RPMI8226 (cell line): Measurements from ENCODE around the gene CRAT.
A peak's percentile ranks its signal among the peaks of the same experiment; 100 is the strongest.

Experiments used
- DNase-seq: peaks from one replicate; pipeline ENCODE4 v3.0.0-alpha.2; 2015

CRAT gene

GRCh38 chr9:129108805-129109536, 1.6 kb downstream of the CRAT start:
- no peak for DNase-seq

DNA sequence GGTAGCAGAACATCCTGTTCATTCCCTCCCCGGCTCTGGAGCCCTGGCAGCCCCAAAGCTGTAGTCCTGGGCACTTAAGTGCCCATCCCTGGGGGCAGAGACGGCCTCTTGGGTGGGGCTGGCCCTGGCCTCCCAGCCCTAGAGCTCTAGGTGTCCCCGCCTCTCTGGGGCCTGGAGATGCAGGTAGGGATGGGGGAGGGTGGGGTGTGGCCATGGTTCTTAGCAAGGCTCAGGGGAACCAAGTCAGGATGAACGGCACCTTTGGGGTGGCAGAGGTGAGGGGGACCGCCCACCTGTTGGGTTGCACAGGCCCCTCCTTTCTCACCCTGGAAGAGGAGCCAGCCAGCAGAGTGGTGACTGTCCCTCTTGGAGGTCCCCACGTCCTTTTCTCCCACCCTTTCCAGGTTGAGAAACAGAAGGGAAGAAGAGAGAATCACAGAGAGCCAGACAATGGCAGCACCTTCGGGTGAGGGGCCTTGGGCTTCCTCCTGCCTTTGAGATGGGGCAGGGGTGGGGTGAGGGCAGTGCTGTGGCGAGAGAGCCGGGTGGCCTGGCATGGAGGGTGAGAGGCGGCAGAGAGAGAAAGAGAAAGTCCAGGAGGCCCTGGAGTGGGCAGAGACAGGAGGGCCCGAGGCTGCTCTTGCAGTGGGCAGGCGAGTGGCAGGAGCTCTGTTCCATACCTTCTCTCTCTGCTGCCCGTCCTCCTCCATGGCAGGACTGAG, 2.3 kb downstream of the CRAT start:
- no peak for DNase-seq

- no peak for DNase-seq
Measured at GRCh38 chr9:129107651-129108050, 2.9 kb downstream of the CRAT start.

DNA sequence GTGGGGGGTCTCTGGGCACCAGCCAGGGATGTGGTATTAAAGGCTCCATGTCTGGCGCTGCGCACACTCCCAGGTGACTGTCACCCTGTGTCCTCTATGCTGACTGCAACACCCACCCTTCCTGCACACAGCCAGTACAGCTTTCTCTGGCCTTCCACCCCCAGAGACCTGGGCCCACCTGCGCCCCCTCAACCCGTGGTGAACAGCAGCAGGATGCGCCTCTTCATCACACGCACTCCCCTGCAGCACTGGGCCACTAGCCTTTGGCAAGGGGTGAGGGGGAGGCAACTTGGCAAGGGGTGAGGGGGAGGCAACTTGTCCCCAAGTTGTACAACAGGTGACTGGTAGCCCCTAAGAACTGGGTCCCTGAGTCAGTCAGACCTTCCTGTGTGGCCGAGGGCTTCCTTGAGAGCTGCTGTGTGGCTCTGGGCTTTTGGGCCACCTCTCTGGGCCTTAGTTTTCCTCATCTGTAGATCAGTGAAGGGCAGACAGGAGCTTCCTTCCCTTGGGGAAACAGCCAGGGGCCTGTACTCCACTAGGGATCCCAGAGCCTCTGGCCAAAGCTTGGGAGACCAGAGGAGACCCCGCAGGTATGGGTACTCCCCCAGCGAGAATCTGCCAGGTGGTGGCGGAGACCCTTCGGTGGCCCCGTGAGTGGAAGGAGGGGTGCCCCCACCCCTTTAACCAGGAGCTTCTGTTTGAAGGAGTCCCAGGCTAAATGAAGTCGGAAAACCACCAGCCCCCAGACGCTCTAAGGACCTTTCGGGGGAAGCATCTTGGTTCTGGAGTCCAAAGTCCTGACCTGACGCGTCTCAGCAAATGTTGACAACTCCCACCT, 4.5 kb downstream of the CRAT start:
- no peak for DNase-seq

- no peak for DNase-seq
Measured at GRCh38 chr9:129104051-129104450, 6.5 kb downstream of the CRAT start.

DNA sequence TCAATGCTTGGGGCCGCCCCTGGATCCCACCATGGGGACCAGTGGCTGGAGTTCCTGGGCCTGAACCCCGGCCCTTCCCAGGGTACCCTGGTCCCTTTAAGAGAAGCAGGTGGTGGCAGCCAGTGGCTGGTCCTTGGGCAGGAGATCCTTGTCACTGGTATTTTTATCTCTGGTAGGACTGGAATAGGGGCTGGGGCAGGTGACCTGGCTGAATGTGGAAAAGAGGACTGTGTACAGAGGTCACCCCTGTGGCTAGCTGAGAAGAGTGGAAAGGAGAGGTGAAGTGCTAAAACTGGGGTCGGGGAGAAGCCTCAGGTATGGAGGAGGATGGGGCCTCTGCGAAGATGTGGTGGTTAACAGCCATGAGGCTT, 7.0 kb downstream of the CRAT start:
- no peak for DNase-seq

DNA sequence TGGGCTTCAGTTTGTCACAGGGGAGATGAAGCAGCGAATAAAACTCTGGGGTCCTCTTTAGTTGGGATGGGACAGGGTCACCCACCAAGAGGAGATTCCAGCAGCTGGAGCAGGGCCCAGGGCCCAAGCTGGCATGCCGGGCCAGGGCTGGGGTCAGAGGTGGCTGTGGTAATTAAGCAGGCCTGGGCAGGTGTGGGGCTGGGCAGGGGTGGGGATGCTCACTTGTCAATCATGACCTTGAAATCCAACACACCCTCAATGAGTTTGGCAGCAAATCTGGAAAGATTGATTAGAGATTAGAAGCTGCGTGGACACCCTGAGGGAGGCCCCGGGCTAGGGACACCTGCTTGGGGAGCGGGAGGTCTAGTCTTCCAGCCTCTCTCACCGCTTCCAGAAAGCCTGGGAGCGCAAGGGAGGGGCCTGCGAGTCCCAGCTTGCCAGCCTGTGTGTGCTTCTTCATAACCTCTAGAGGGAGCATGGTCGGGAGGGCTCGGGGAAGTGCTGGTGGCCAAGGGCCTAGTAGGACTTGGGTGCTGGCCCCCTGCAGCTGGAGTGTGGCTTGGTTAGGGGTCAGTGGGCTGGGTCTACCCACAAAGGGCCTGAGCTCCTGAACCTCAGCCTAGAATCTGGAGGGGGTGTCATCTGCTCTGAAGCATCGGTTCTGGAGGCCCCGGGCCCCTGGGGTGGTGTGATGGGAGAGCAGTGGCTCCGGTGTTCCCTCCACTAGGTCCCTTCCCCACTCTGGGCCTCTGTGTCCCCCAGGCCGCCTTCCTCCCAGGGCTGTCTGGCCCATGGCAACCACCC, 7.6 kb downstream of the CRAT start:
- peak; percentile 61 for DNase-seq

GRCh38 chr9:129102095-129102525, 8.5 kb downstream of the CRAT start:
- DNase-seq, result no peak

DNA sequence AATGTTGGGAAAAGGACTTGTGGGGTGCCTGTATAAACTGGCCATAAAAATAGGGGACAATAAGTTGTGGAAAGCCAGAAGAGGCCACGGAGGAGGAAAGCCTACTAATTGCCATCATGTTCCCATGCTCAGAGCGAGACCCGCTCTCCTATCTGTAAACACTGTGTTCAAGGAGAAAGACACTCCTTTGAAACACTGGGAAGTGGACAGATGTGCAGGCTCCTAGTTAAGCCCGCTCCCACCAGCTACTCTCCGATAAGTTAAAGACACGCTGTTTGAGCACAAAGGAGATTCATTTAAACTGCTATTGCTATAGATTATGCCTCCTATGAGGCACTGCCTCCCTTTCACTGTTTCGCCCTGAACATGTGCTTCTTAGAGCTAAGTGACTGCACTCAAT, 9.3 kb downstream of the CRAT start:
- no peak for DNase-seq

GRCh38 chr9:129100383-129101169, 10.0 kb downstream of the CRAT start:
- peak; percentile 22 for DNase-seq

DNA sequence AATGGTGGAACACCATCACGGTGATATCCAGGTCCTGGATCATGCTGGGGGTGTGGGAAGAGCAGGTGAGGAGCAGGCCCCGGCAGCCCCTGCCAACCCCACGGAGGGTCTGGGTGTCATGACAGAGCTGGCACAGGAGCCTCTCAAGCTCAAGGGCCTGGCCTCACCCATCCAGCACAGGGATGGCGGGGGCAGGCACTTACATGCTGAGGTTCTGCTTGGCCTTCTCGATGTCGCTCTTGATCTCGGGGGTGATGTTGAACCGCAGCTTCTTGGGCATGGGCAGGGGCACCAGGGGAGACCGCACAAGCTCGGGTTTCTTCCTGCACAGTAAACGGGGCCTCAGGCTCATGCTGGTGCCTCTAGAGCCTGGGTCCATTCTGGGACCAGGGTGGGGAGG, 12.3 kb downstream of the CRAT start:
- DNase-seq, result no peak

DNA sequence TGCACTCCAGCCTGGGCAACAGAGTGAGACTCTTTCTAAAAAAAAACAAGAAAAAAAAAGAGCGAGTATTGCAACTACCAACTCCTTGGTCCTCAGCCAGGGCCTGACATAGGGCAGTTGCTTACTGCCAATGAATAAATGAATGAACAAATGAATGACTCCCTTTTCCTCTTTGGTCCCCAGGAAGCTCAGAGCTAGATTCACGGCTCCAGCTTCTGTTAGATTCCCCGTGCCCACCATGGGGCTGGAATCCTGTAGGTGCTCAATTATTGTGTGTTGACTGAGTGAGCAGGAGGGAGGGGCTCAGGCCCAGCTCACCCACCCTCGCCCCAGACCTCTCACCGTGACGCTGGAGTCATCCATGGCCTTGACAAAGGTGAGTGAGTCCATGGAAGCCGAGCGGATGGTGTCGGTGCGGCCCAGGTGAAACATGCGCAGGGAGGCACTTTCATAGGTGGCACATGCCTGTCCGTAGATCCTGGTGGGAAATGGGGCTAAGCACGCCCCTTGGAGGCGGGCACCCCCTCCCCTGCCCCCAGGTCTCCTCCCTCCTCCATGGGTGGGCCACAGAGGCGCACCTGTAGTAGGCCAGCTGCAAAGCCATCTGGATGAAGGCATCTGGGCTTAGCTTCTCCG, 12.8 kb downstream of the CRAT start:
- DNase-seq, result no peak

DNA sequence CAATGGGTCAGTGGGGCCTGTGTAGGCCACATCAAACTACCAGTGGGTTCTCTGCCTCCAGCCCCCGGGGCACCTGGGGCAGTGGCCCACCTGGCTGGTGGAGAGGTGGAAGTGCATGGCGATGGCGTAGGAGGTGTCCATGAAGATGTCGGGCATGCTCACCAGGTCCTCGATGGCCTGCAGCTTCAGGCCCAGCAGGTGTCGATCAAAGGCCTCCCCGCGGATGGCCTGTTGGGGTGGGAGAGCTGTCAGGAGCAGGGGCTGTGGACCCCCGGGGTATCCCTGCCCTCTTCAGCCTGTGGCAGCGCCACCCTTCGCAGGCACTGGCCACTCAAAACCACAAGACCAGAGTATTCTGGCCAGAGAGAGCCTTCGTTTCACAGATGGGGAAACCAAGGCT, 14.7 kb downstream of the CRAT start:
- no peak for DNase-seq

DNA sequence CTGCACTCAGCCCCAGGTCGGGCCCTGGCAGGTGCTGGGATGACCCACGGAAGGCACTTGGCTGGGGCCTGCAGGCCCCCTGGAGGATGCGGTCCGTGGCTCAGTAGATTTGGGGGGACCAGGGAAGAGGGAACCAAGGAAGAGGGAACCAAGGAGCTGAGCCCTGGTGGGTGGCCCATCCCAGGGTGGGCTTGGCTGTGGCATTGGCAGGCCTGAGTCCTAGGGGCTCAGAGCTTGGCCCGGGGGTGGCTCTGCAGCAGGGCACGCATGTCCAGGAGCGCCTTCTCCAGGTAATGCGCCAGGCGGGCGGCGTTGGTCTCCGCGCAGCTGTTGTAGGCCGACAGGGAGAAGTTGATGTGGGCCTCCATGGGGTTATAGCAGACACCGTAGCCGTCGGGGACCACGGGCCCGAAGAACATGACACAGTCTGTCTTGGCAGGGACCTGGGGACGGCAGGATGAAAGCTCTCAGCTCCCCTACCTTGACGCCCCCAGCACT, 15.4 kb downstream of the CRAT start:
- DNase-seq, result no peak

- no peak for DNase-seq
Measured at GRCh38 chr9:129094387-129095169, 16.0 kb downstream of the CRAT start.

GRCh38 chr9:129093602-129094386, 16.8 kb downstream of the CRAT start:
- no peak for DNase-seq

DNA sequence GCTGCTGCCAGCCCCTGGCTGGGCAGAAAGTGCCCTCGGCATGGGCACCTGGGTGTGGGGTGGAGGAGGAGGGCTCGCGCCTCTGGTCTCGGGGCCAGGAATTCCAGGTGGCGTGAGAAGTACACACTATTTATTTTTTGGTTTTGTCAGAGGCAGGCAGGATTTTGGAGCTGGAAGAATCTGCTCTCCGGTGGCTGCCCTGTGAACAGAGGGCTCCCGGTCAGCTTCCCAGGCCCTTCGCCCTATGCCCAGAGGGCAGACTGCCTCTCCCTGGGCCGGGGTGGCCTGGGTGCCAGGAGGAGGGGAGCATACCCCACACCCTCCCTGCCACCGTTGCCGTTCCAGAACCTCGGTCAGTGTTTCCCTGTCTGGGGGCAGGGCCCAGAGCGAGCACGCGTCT, 21.3 kb downstream of the CRAT start:
- DNase-seq, result no peak

DNA sequence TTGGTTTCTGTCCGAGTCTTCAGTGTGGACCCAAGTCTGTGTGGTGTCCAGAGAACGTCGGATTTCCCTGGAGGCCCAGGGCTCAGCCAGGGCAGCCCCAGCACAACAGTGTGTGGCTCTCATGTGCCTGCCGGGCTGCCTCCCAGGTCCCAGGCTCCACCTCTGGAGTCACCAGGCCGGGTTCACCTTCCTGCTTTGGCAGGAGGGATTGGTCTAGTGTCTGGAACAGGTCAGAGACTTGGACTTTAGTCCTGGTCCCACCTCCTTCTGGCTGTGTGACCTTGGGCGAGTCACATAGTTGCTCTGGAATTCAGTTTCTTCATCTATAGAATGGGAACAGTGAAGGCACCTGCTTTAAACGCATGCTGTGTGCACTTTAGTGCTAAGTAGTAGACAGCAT, 26.5 kb downstream of the CRAT start:
- no peak for DNase-seq

GRCh38 chr9:129081388-129081904, 29.1 kb downstream of the CRAT start:
- DNase-seq, result peak; percentile 29
